Suprapubic skin (tissue), 4 donors: ENCODE measurements around the gene CDH1.

Experiments
- EP300 ChIP-seq: sonication (generic); formaldehyde crosslinking; IDR thresholded peaks from one replicate; pipeline ENCODE4 v1.6.1; 2017; ENCODE audit warnings: antibody characterized with exemption
- POLR2AphosphoS5 ChIP-seq, 3 donors: sonication (generic); formaldehyde crosslinking; IDR thresholded peaks; one replicate each; pipeline ENCODE4 v1.6.1; 2017; ENCODE audit warnings: antibody characterized with exemption in 3 of 3
- TF ChIP-seq, protein P1 (sequence below), 2 donors: fragments of 200-600 bp in 1 of 2; fragments of 450-650 bp in 1 of 2; sonication (generic) in 1 of 2; IDR thresholded peaks; one replicate each; pipeline ENCODE4 v1.5.1; 2016 to 2019; ENCODE audit warnings: antibody characterized with exemption in 2 of 2, mild to moderate bottlenecking in 1 of 2, moderate library complexity in 1 of 2

DNA sequence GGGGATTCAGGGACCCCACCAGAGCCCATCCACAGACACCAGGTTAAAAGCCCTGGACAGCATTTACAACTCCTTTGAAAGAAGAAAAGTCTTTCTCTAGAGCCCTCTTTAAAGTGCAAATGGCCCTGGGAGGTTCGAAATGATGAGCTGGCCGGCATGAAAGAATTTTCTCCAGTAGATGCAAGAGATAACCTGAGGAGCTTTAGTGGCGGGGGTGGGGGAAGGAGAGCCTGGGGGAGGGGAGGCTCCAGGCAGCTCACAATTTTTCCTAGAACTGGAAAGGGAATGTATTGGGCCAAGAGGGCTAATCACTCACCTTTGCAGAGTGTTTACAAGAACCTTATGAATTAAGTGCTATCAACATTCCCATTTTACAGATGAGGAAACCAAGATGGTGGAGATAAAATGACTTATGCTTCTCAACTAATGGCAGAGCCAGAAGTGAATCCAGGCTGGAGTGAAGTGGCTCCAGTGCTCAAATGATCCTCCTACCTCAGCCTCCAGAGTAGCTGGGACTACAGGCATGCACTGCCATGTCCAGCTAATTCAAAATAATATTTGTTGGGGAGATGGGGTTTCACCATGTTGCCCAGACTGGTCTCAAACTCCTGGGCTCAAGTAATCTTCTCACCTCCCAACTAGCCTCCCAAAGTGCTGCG is 4.2 kb upstream of the CDH1 start:
- TF ChIP-seq, protein P1, sequence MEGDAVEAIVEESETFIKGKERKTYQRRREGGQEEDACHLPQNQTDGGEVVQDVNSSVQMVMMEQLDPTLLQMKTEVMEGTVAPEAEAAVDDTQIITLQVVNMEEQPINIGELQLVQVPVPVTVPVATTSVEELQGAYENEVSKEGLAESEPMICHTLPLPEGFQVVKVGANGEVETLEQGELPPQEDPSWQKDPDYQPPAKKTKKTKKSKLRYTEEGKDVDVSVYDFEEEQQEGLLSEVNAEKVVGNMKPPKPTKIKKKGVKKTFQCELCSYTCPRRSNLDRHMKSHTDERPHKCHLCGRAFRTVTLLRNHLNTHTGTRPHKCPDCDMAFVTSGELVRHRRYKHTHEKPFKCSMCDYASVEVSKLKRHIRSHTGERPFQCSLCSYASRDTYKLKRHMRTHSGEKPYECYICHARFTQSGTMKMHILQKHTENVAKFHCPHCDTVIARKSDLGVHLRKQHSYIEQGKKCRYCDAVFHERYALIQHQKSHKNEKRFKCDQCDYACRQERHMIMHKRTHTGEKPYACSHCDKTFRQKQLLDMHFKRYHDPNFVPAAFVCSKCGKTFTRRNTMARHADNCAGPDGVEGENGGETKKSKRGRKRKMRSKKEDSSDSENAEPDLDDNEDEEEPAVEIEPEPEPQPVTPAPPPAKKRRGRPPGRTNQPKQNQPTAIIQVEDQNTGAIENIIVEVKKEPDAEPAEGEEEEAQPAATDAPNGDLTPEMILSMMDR (IDR thresholded peaks at IDR 0.05) = no peak
- no peak for TF ChIP-seq POLR2AphosphoS5 (IDR thresholded peaks at IDR 0.05)
- TF ChIP-seq EP300 = no peak
